ENCODE data around the gene SESN3.

Gene SESN3

GRCh38 chr11:95134491-95134890, 96.5 kb downstream of the SESN3 start:
- Histone ChIP-seq H2BK120ac (ENCODE audit: low read depth, low read length) (no peak overlapping the region), H3K4me3 (ENCODE audit: low read length) (no peak overlapping the region), H3K56ac (ENCODE audit: low read length) (no peak overlapping the region), H3K36me3 (ENCODE audit: control insufficient read depth, insufficient read depth, low read length) (no peaks in the 10 kb centered on the region), H3K4me2 (ENCODE audit: low read length) (no peak overlapping the region), H3K79me1 (ENCODE audit: low read length) (no peaks in the 10 kb centered on the region), H2BK5ac (ENCODE audit: low read length) (no peak overlapping the region), H3K18ac (ENCODE audit: low read length) (no peak overlapping the region), H4K5ac (ENCODE audit: low read length) (no peak overlapping the region), H2AK5ac (ENCODE audit: low read length) (no peak overlapping the region), H3K27ac (ENCODE audit: low read depth, low read length) (no peak overlapping the region), H3K79me2 (ENCODE audit: control insufficient read depth, insufficient read depth, low read length) (no peaks in the 10 kb centered on the region), H3K27me3 (ENCODE audit: insufficient read depth, low read length, poor library complexity) (peaks cover 2% of the 10 kb centered on the region), H3K23ac (ENCODE audit: low read length) (no peak overlapping the region), H3K4ac (ENCODE audit: low read depth, low read length) (no peak overlapping the region), H3K9ac (ENCODE audit: low read length) (no peak overlapping the region), H4K8ac (ENCODE audit: low read depth, low read length) (no peak overlapping the region), H2BK15ac (replicated peaks; ENCODE audit: low read depth) (no peak overlapping the region), H3K4me1 (ENCODE audit: control insufficient read depth, low read depth, low read length) (no peaks in the 10 kb centered on the region)
- no peak for DNase-seq
- no CpG with 5 or more reads among the region's 5 CpGs for WGBS (ENCODE audit: extremely low coverage, insufficient coverage, low lambda C conversion rate)

GRCh38 chr11:95132956-95133355, 98.0 kb downstream of the SESN3 start:
- Histone ChIP-seq H4K8ac (ENCODE audit: low read depth, low read length) (no peak overlapping the region), H4K5ac (ENCODE audit: low read length) (no peak overlapping the region), H3K36me3 (ENCODE audit: control insufficient read depth, insufficient read depth, low read length) (no peaks in the 10 kb centered on the region), H3K56ac (ENCODE audit: low read length) (no peak overlapping the region), H2BK5ac (ENCODE audit: low read length) (no peak overlapping the region), H2BK120ac (ENCODE audit: low read depth, low read length) (no peak overlapping the region), H3K79me1 (ENCODE audit: low read length) (no peaks in the 10 kb centered on the region), H2BK15ac (replicated peaks; ENCODE audit: low read depth) (no peak overlapping the region), H3K79me2 (ENCODE audit: control insufficient read depth, insufficient read depth, low read length) (no peaks in the 10 kb centered on the region), H3K27ac (ENCODE audit: low read depth, low read length) (no peak overlapping the region), H3K23ac (ENCODE audit: low read length) (no peak overlapping the region), H3K18ac (ENCODE audit: low read length) (no peak overlapping the region), H3K4me1 (ENCODE audit: control insufficient read depth, low read depth, low read length) (no peaks in the 10 kb centered on the region), H3K4me3 (ENCODE audit: low read length) (no peak overlapping the region), H3K9ac (ENCODE audit: low read length) (no peak overlapping the region), H3K4me2 (ENCODE audit: low read length) (no peak overlapping the region), H2AK5ac (ENCODE audit: low read length) (no peak overlapping the region), H3K4ac (ENCODE audit: low read depth, low read length) (no peak overlapping the region), H3K27me3 (ENCODE audit: insufficient read depth, low read length, poor library complexity) (no peaks in the 10 kb centered on the region)
- DNase-seq, result no peak
- WGBS (ENCODE audit: extremely low coverage, insufficient coverage, low lambda C conversion rate), result no CpG with 5 or more reads among the region's 2 CpGs

- no peak overlapping the region for H3K56ac ChIP-seq (ENCODE audit: low read length)
- no peaks in the 10 kb centered on the region for H3K79me2 ChIP-seq (ENCODE audit: control insufficient read depth, insufficient read depth, low read length)
- no peaks in the 10 kb centered on the region for H3K4me1 ChIP-seq (ENCODE audit: control insufficient read depth, low read depth, low read length)
- no peaks in the 10 kb centered on the region for H3K36me3 ChIP-seq (ENCODE audit: control insufficient read depth, insufficient read depth, low read length)
- no peak overlapping the region for H3K18ac ChIP-seq (ENCODE audit: low read length)
- no peaks in the 10 kb centered on the region for H3K79me1 ChIP-seq (ENCODE audit: low read length)
- no CpG with 5 or more reads among the region's 3 CpGs for WGBS (ENCODE audit: extremely low coverage, insufficient coverage, low lambda C conversion rate)
- H3K27me3 ChIP-seq (ENCODE audit: insufficient read depth, low read length, poor library complexity), result no peaks in the 10 kb centered on the region
- no peak overlapping the region for H4K8ac ChIP-seq (ENCODE audit: low read depth, low read length)
- DNase-seq, result no peak
- no peak overlapping the region for H2BK5ac ChIP-seq (ENCODE audit: low read length)
- no peak overlapping the region for H2BK120ac ChIP-seq (ENCODE audit: low read depth, low read length)
- H3K4me2 ChIP-seq (ENCODE audit: low read length), result no peak overlapping the region
- H3K27ac ChIP-seq (ENCODE audit: low read depth, low read length), result no peak overlapping the region
- H3K4me3 ChIP-seq (ENCODE audit: low read length), result no peak overlapping the region
- no peak overlapping the region for H4K5ac ChIP-seq (ENCODE audit: low read length)
- H2AK5ac ChIP-seq (ENCODE audit: low read length), result no peak overlapping the region
- H3K23ac ChIP-seq (ENCODE audit: low read length), result no peak overlapping the region
- H2BK15ac ChIP-seq (replicated peaks; ENCODE audit: low read depth), result no peak overlapping the region
- no peak overlapping the region for H3K9ac ChIP-seq (ENCODE audit: low read length)
- no peak overlapping the region for H3K4ac ChIP-seq (ENCODE audit: low read depth, low read length)
Measured at GRCh38 chr11:95128602-95129001, 102.4 kb downstream of the SESN3 start.

GRCh38 chr11:95123556-95123955, 107.4 kb downstream of the SESN3 start:
- no peaks in the 10 kb centered on the region for H3K79me1 ChIP-seq (ENCODE audit: low read length)
- H3K23ac ChIP-seq (ENCODE audit: low read length), result no peak overlapping the region
- WGBS (ENCODE audit: extremely low coverage, insufficient coverage, low lambda C conversion rate), result no CpG with 5 or more reads among the region's 3 CpGs
- H3K27me3 ChIP-seq (ENCODE audit: insufficient read depth, low read length, poor library complexity), result no peaks in the 10 kb centered on the region
- H2BK15ac ChIP-seq (replicated peaks; ENCODE audit: low read depth), result no peak overlapping the region
- H3K4me1 ChIP-seq (ENCODE audit: control insufficient read depth, low read depth, low read length), result no peaks in the 10 kb centered on the region
- H3K4ac ChIP-seq (ENCODE audit: low read depth, low read length), result no peak overlapping the region
- no peaks in the 10 kb centered on the region for H3K79me2 ChIP-seq (ENCODE audit: control insufficient read depth, insufficient read depth, low read length)
- no peak overlapping the region for H3K27ac ChIP-seq (ENCODE audit: low read depth, low read length)
- no peak overlapping the region for H4K5ac ChIP-seq (ENCODE audit: low read length)
- no peak overlapping the region for H3K18ac ChIP-seq (ENCODE audit: low read length)
- H2AK5ac ChIP-seq (ENCODE audit: low read length), result no peak overlapping the region
- H2BK5ac ChIP-seq (ENCODE audit: low read length), result no peak overlapping the region
- no peak for DNase-seq
- H3K9ac ChIP-seq (ENCODE audit: low read length), result no peak overlapping the region
- H4K8ac ChIP-seq (ENCODE audit: low read depth, low read length), result no peak overlapping the region
- H3K36me3 ChIP-seq (ENCODE audit: control insufficient read depth, insufficient read depth, low read length), result no peaks in the 10 kb centered on the region
- H3K4me3 ChIP-seq (ENCODE audit: low read length), result no peak overlapping the region
- no peak overlapping the region for H2BK120ac ChIP-seq (ENCODE audit: low read depth, low read length)
- H3K4me2 ChIP-seq (ENCODE audit: low read length), result no peak overlapping the region
- H3K56ac ChIP-seq (ENCODE audit: low read length), result no peak overlapping the region

- H3K27me3 ChIP-seq (ENCODE audit: insufficient read depth, low read length, poor library complexity), result no peaks in the 10 kb centered on the region
- H3K18ac ChIP-seq (ENCODE audit: low read length), result no peak overlapping the region
- H3K36me3 ChIP-seq (ENCODE audit: control insufficient read depth, insufficient read depth, low read length), result no peaks in the 10 kb centered on the region
- no peak overlapping the region for H4K5ac ChIP-seq (ENCODE audit: low read length)
- no peaks in the 10 kb centered on the region for H3K4me1 ChIP-seq (ENCODE audit: control insufficient read depth, low read depth, low read length)
- H3K9ac ChIP-seq (ENCODE audit: low read length), result no peak overlapping the region
- H2AK5ac ChIP-seq (ENCODE audit: low read length), result no peak overlapping the region
- H3K27ac ChIP-seq (ENCODE audit: low read depth, low read length), result no peak overlapping the region
- no peak overlapping the region for H4K8ac ChIP-seq (ENCODE audit: low read depth, low read length)
- H2BK120ac ChIP-seq (ENCODE audit: low read depth, low read length), result no peak overlapping the region
- no peaks in the 10 kb centered on the region for H3K79me2 ChIP-seq (ENCODE audit: control insufficient read depth, insufficient read depth, low read length)
- no peak overlapping the region for H3K23ac ChIP-seq (ENCODE audit: low read length)
- no peak overlapping the region for H2BK15ac ChIP-seq (replicated peaks; ENCODE audit: low read depth)
- no peak overlapping the region for H3K4me2 ChIP-seq (ENCODE audit: low read length)
- no CpG with 5 or more reads among the region's 1 CpG for WGBS (ENCODE audit: extremely low coverage, insufficient coverage, low lambda C conversion rate)
- H3K79me1 ChIP-seq (ENCODE audit: low read length), result no peaks in the 10 kb centered on the region
- DNase-seq, result peak; percentile 23
- no peak overlapping the region for H2BK5ac ChIP-seq (ENCODE audit: low read length)
- no peak overlapping the region for H3K4me3 ChIP-seq (ENCODE audit: low read length)
- H3K4ac ChIP-seq (ENCODE audit: low read depth, low read length), result no peak overlapping the region
- H3K56ac ChIP-seq (ENCODE audit: low read length), result no peak overlapping the region
Measured at GRCh38 chr11:95121698-95122097, 109.3 kb downstream of the SESN3 start.

GRCh38 chr11:95119361-95120060, 111.5 kb downstream of the SESN3 start:
- H2AK5ac ChIP-seq (ENCODE audit: low read length), result no peak overlapping the region
- H4K5ac ChIP-seq (ENCODE audit: low read length), result no peak overlapping the region
- no peak overlapping the region for H3K23ac ChIP-seq (ENCODE audit: low read length)
- H4K8ac ChIP-seq (ENCODE audit: low read depth, low read length), result no peak overlapping the region
- no peak overlapping the region for H3K4me2 ChIP-seq (ENCODE audit: low read length)
- DNase-seq, result no peak
- no peak overlapping the region for H3K4me3 ChIP-seq (ENCODE audit: low read length)
- no peak overlapping the region for H3K9ac ChIP-seq (ENCODE audit: low read length)
- no CpG with 5 or more reads among the region's 2 CpGs for WGBS (ENCODE audit: extremely low coverage, insufficient coverage, low lambda C conversion rate)
- no peak overlapping the region for H2BK120ac ChIP-seq (ENCODE audit: low read depth, low read length)
- H3K27me3 ChIP-seq (ENCODE audit: insufficient read depth, low read length, poor library complexity), result no peaks in the 10 kb centered on the region
- H3K18ac ChIP-seq (ENCODE audit: low read length), result no peak overlapping the region
- no peaks in the 10 kb centered on the region for H3K79me2 ChIP-seq (ENCODE audit: control insufficient read depth, insufficient read depth, low read length)
- H3K36me3 ChIP-seq (ENCODE audit: control insufficient read depth, insufficient read depth, low read length), result no peaks in the 10 kb centered on the region
- no peak overlapping the region for H2BK5ac ChIP-seq (ENCODE audit: low read length)
- no peak overlapping the region for H3K56ac ChIP-seq (ENCODE audit: low read length)
- H3K79me1 ChIP-seq (ENCODE audit: low read length), result no peaks in the 10 kb centered on the region
- no peak overlapping the region for H3K4ac ChIP-seq (ENCODE audit: low read depth, low read length)
- H3K4me1 ChIP-seq (ENCODE audit: control insufficient read depth, low read depth, low read length), result no peaks in the 10 kb centered on the region
- H3K27ac ChIP-seq (ENCODE audit: low read depth, low read length), result no peak overlapping the region
- H2BK15ac ChIP-seq (replicated peaks; ENCODE audit: low read depth), result no peak overlapping the region
